MCF 10A (cell line): ENCODE results near the gene PEF1. TPM values are rescaled to one million over a fixed set of nuclear protein-coding genes. Genes with fewer than 3 reads are reported as not detected.

Source experiments
- BruUV-seq: library from RNA; stranded (reverse); fragments of 400-500 nt; replicated peaks from 2 replicates; lab custom pipeline; 2021; lab: Mats Ljungman, UMichigan
- CTCF ChIA-PET: fragments of 300-600 bp; sonication (Branson Sonifier 250); formaldehyde crosslinking; extraction: SDS; loops from one replicate; lab custom pipeline; 2021; ENCODE audit warnings: antibody characterized with exemption, inconsistent platforms; lab: Yijun Ruan, JAX
- POLR2A ChIA-PET: fragments of 300-600, 350-650 bp; sonication (Branson Sonifier 250); formaldehyde crosslinking; extraction: SDS; loops from one replicate; lab custom pipeline; 2020; ENCODE audit warnings: antibody characterized with exemption, inconsistent platforms; lab: Yijun Ruan, JAX
- DNase-seq: peaks from one replicate; pipeline ENCODE4 v3.0.0-alpha.2; 2018; ENCODE audit not compliant: unreplicated experiment
- H3K27ac Mint-ChIP-seq: one replicate; pipeline ENCODE4 v1.8.0; 2022; ENCODE audit warnings: mild to moderate bottlenecking, low read depth, mixed read lengths; ENCODE audit not compliant: unreplicated experiment
- H3K27me3 Mint-ChIP-seq: one replicate; pipeline ENCODE4 v1.8.0; 2022; ENCODE audit warnings: mixed read lengths; ENCODE audit not compliant: insufficient read depth, unreplicated experiment
- H3K36me3 Mint-ChIP-seq: one replicate; pipeline ENCODE4 v1.8.0; 2022; ENCODE audit warnings: mild to moderate bottlenecking, moderate library complexity, mixed read lengths; ENCODE audit not compliant: insufficient read depth, unreplicated experiment
- H3K4me1 Mint-ChIP-seq: one replicate; pipeline ENCODE4 v1.8.0; 2022; ENCODE audit warnings: mixed read lengths; ENCODE audit not compliant: insufficient read depth, unreplicated experiment
- H3K4me3 Mint-ChIP-seq: one replicate; pipeline ENCODE4 v1.8.0; 2022; ENCODE audit warnings: mild to moderate bottlenecking, moderate library complexity, mixed read lengths; ENCODE audit not compliant: unreplicated experiment
- H3K9me3 Mint-ChIP-seq: one replicate; pipeline ENCODE4 v1.8.0; 2022; ENCODE audit warnings: mixed read lengths; ENCODE audit not compliant: unreplicated experiment
- CTCF ChIP-seq: fragments of 200-600 bp; IDR thresholded peaks from one replicate; pipeline ENCODE4 v1.8.0; 2022; ENCODE audit warnings: antibody characterized with exemption, mild to moderate bottlenecking; ENCODE audit not compliant: unreplicated experiment
- intact Hi-C: fragments of 100-400 bp; cut with micrococcal nuclease; formaldehyde crosslinking; loops from 2 replicates; pipeline ENCODE4 v1.14.1; 2022
- total RNA-seq: library from RNA; stranded (reverse); gene quantifications from 2 replicates; pipeline ENCODE4 v1.2.3, GENCODE V29; 2022

The PEF1 gene
- total RNA-seq, 1 experiment from 2014 or later, result 61.1 TPM

- no peaks in the 10 kb centered on the region for H3K4me1 Mint-ChIP-seq
- no peak overlapping the region for H3K4me3 Mint-ChIP-seq
- no peaks in the 10 kb centered on the region for H3K9me3 Mint-ChIP-seq
- H3K27ac Mint-ChIP-seq, result no peak overlapping the region
- no TSS peak for BruUV-seq
- peaks cover 15% of the 10 kb centered on the region for H3K36me3 Mint-ChIP-seq
- TF ChIP-seq CTCF, result no peak
- ChIA-PET CTCF (interaction anchor here (0.9 to 1.3 kb wide), 3 partner anchors 14 to 111 kb away, joined by 3 to 4 read pairs (median 3); no protein-coding TSS in a partner anchor), POLR2A (interaction anchor here (1.0 to 1.9 kb wide), 3 partner anchors 7 to 12 kb away, joined by 3 to 7 read pairs (median 6); no protein-coding TSS in a partner anchor)
- H3K27me3 Mint-ChIP-seq, result no peaks in the 10 kb centered on the region
- intact Hi-C loops, result no loop called here
- DNase-seq, result no peak
These were observed 33.3 kb upstream of the PEF1 start for GRCh38 chr1:31677949-31678348.

GRCh38 chr1:31677401-31677800 is 32.7 kb upstream of the PEF1 start:
- ChIA-PET CTCF (interaction anchor here (0.9 to 1.3 kb wide), 2 partner anchors 16 to 111 kb away, joined by 3 to 4 read pairs; no protein-coding TSS in a partner anchor), POLR2A (interaction anchor here (1.6 kb wide), 1 partner anchor 11 kb away, joined by 7 read pairs; no protein-coding TSS in a partner anchor)
- intact Hi-C loops, result no loop called here
- H3K9me3 Mint-ChIP-seq, result no peaks in the 10 kb centered on the region
- TF ChIP-seq CTCF, result no peak
- no peak overlapping the region for H3K27ac Mint-ChIP-seq
- peaks cover 15% of the 10 kb centered on the region for H3K36me3 Mint-ChIP-seq
- H3K4me1 Mint-ChIP-seq, result no peaks in the 10 kb centered on the region
- no peak overlapping the region for H3K4me3 Mint-ChIP-seq
- no peaks in the 10 kb centered on the region for H3K27me3 Mint-ChIP-seq
- no TSS peak for BruUV-seq
- DNase-seq, result no peak

- intact Hi-C loops, result no loop called here
- CTCF ChIA-PET, result interaction anchor here (0.7 kb wide), 1 partner anchor 30 kb away, joined by 3 read pairs; no protein-coding TSS in a partner anchor
- peaks cover 21% of the 10 kb centered on the region for H3K36me3 Mint-ChIP-seq
- POLR2A ChIA-PET, result interaction anchor here (0.6 to 1.4 kb wide), 4 partner anchors 11 to 76 kb away, joined by 3 to 4 read pairs (median 3); no protein-coding TSS in a partner anchor
- H3K27me3 Mint-ChIP-seq, result no peaks in the 10 kb centered on the region
- no peaks in the 10 kb centered on the region for H3K9me3 Mint-ChIP-seq
- H3K4me1 Mint-ChIP-seq, result peaks cover 4% of the 10 kb centered on the region
- H3K27ac Mint-ChIP-seq, result no peak overlapping the region
- TF ChIP-seq CTCF, result no peak
- BruUV-seq, result no TSS peak
- no peak for DNase-seq
- no peak overlapping the region for H3K4me3 Mint-ChIP-seq
These were observed 31.1 kb upstream of the PEF1 start for GRCh38 chr1:31675756-31676155.

GRCh38 chr1:31675161-31675560 is 30.5 kb upstream of the PEF1 start:
- DNase-seq, result no peak
- H3K4me1 Mint-ChIP-seq, result peaks cover 9% of the 10 kb centered on the region
- H3K36me3 Mint-ChIP-seq, result peaks cover 26% of the 10 kb centered on the region
- H3K9me3 Mint-ChIP-seq, result no peaks in the 10 kb centered on the region
- no TSS peak for BruUV-seq
- intact Hi-C loops, result no loop called here
- POLR2A ChIA-PET, result interaction anchor here (0.6 to 1.4 kb wide), 5 partner anchors 12 to 550 kb away, joined by 3 to 4 read pairs (median 3); no protein-coding TSS in a partner anchor
- no peak for TF ChIP-seq CTCF
- H3K4me3 Mint-ChIP-seq, result no peak overlapping the region
- no peak overlapping the region for H3K27ac Mint-ChIP-seq
- CTCF ChIA-PET, result interaction anchor here (0.7 kb wide), 2 partner anchors 30 to 70 kb away, joined by 3 read pairs; no protein-coding TSS in a partner anchor
- H3K27me3 Mint-ChIP-seq, result no peaks in the 10 kb centered on the region
